Measurements from ENCODE around the gene GNMT.

DNA sequence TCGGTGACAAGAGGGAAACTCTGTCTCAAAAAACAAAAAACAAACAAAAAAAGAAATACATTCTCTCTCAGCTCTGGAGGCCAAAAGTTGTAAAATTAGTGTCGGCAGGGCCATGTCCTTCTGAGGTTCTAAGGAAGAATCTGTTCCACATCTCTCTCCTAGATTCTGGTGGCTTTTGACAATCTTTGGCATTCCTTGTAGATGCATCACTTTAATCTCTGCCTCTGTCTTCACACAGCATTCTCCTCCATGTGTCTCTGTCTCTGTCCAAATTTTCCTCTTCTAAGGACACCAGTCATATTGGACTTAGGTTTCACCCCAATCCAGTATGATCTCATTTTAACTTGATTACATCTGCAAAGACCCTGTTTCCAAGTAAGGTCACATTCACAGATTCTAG is 32.9 kb downstream of the GNMT start:
- TF ChIP-seq, protein P1, sequence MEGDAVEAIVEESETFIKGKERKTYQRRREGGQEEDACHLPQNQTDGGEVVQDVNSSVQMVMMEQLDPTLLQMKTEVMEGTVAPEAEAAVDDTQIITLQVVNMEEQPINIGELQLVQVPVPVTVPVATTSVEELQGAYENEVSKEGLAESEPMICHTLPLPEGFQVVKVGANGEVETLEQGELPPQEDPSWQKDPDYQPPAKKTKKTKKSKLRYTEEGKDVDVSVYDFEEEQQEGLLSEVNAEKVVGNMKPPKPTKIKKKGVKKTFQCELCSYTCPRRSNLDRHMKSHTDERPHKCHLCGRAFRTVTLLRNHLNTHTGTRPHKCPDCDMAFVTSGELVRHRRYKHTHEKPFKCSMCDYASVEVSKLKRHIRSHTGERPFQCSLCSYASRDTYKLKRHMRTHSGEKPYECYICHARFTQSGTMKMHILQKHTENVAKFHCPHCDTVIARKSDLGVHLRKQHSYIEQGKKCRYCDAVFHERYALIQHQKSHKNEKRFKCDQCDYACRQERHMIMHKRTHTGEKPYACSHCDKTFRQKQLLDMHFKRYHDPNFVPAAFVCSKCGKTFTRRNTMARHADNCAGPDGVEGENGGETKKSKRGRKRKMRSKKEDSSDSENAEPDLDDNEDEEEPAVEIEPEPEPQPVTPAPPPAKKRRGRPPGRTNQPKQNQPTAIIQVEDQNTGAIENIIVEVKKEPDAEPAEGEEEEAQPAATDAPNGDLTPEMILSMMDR (IDR thresholded peaks at IDR 0.05; ENCODE audit: low read depth, low read length, missing input control) = no peak
- TF ChIP-seq, protein P2, sequence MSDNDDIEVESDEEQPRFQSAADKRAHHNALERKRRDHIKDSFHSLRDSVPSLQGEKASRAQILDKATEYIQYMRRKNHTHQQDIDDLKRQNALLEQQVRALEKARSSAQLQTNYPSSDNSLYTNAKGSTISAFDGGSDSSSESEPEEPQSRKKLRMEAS (IDR thresholded peaks at IDR 0.05) = no peak
- TF ChIP-seq ATF3 (IDR thresholded peaks at IDR 0.05) (no peak), GABPA (IDR thresholded peaks at IDR 0.05 in 1 of 2, conservative IDR thresholded peaks at IDR 0.05 in 1 of 2) (no peak)
